Measurements from ENCODE around the gene GREB1. TPM values are rescaled to one million over a fixed set of nuclear protein-coding genes. Genes with fewer than 3 reads are reported as not detected.

Gene GREB1
- total RNA-seq, 2 experiments from 2014 or later = 0.38 to 0.42 TPM

- no peaks in the 10 kb centered on the region for H3K4me1 Mint-ChIP-seq (ENCODE audit: low read depth)
- H3K4me3 Mint-ChIP-seq = no peak overlapping the region
- H3K9me3 Mint-ChIP-seq = no peaks in the 10 kb centered on the region
- no peak for DNase-seq
- intact Hi-C loops (cut with micrococcal nuclease) = no loop called here
- CTCF ChIA-PET = no interaction called here
- H3K27me3 Mint-ChIP-seq (ENCODE audit: low read depth) = peaks cover 12% of the 10 kb centered on the region
- no peak overlapping the region for H3K27ac Mint-ChIP-seq
- no peaks in the 10 kb centered on the region for H3K36me3 Mint-ChIP-seq (ENCODE audit: low read depth)
Measured at GRCh38 chr2:11499081-11499743, 34.6 kb upstream of the GREB1 start.

- H3K9me3 Mint-ChIP-seq = no peaks in the 10 kb centered on the region
- peaks cover 14% of the 10 kb centered on the region for H3K27me3 Mint-ChIP-seq (ENCODE audit: low read depth)
- no peak overlapping the region for H3K27ac Mint-ChIP-seq
- no peak for DNase-seq
- intact Hi-C loops (cut with micrococcal nuclease) = no loop called here
- no peak overlapping the region for H3K4me3 Mint-ChIP-seq
- CTCF ChIA-PET = interaction anchor here (0.7 kb wide), 1 partner anchor 10 kb away, joined by 4 read pairs; no protein-coding TSS in a partner anchor
- H3K36me3 Mint-ChIP-seq (ENCODE audit: low read depth) = no peaks in the 10 kb centered on the region
- H3K4me1 Mint-ChIP-seq (ENCODE audit: low read depth) = no peaks in the 10 kb centered on the region
Measured at GRCh38 chr2:11500702-11501303, 33.0 kb upstream of the GREB1 start.

- Mint-ChIP-seq H3K27me3 (ENCODE audit: low read depth) (peaks cover 12% of the 10 kb centered on the region), H3K9me3 (no peaks in the 10 kb centered on the region), H3K36me3 (ENCODE audit: low read depth) (no peaks in the 10 kb centered on the region), H3K4me1 (ENCODE audit: low read depth) (no peaks in the 10 kb centered on the region), H3K27ac (no peak overlapping the region), H3K4me3 (no peak overlapping the region)
- CTCF ChIA-PET = no interaction called here
- intact Hi-C loops (cut with micrococcal nuclease) = no loop called here
- no peak for DNase-seq
Measured at GRCh38 chr2:11502740-11503292, 31.0 kb upstream of the GREB1 start.

GRCh38 chr2:11503354-11503927 lies 30.4 kb upstream of the GREB1 start:
- H3K36me3 Mint-ChIP-seq (ENCODE audit: low read depth) = no peaks in the 10 kb centered on the region
- H3K4me3 Mint-ChIP-seq = no peak overlapping the region
- H3K9me3 Mint-ChIP-seq = no peaks in the 10 kb centered on the region
- H3K27me3 Mint-ChIP-seq (ENCODE audit: low read depth) = peaks cover 12% of the 10 kb centered on the region
- CTCF ChIA-PET = no interaction called here
- no peak overlapping the region for H3K27ac Mint-ChIP-seq
- DNase-seq = no peak
- no peaks in the 10 kb centered on the region for H3K4me1 Mint-ChIP-seq (ENCODE audit: low read depth)
- intact Hi-C loops (cut with micrococcal nuclease) = no loop called here

- CTCF ChIA-PET = interaction anchor here (1.7 kb wide), 1 partner anchor 76 kb away, joined by 3 read pairs; no protein-coding TSS in a partner anchor
- H3K4me1 Mint-ChIP-seq (ENCODE audit: low read depth) = no peaks in the 10 kb centered on the region
Measured at GRCh38 chr2:11505652-11506610, 27.9 kb upstream of the GREB1 start.

GRCh38 chr2:11506611-11506969 lies 27.3 kb upstream of the GREB1 start:
- Mint-ChIP-seq H3K4me1 (ENCODE audit: low read depth) (no peaks in the 10 kb centered on the region), H3K9me3 (no peaks in the 10 kb centered on the region), H3K27me3 (ENCODE audit: low read depth) (peaks cover 9% of the 10 kb centered on the region), H3K4me3 (no peak overlapping the region), H3K27ac (no peak overlapping the region), H3K36me3 (ENCODE audit: low read depth) (no peaks in the 10 kb centered on the region)
- CTCF ChIA-PET = no interaction called here
- DNase-seq = no peak
- intact Hi-C loops (cut with micrococcal nuclease) = no loop called here

More at GRCh38 chr2:11505652-11506610, 27.9 kb upstream of the GREB1 start:
- H3K9me3 Mint-ChIP-seq = no peaks in the 10 kb centered on the region
- intact Hi-C loops (cut with micrococcal nuclease) = no loop called here
- no peaks in the 10 kb centered on the region for H3K36me3 Mint-ChIP-seq (ENCODE audit: low read depth)
- no peak for DNase-seq
- H3K4me3 Mint-ChIP-seq = no peak overlapping the region
- no peak overlapping the region for H3K27ac Mint-ChIP-seq
- peaks cover 10% of the 10 kb centered on the region for H3K27me3 Mint-ChIP-seq (ENCODE audit: low read depth)

- Mint-ChIP-seq H3K27me3 (ENCODE audit: low read depth) (peaks cover 9% of the 10 kb centered on the region), H3K4me3 (no peak overlapping the region), H3K36me3 (ENCODE audit: low read depth) (no peaks in the 10 kb centered on the region), H3K9me3 (no peaks in the 10 kb centered on the region), H3K27ac (no peak overlapping the region), H3K4me1 (ENCODE audit: low read depth) (no peaks in the 10 kb centered on the region)
- DNase-seq = no peak
- intact Hi-C loops (cut with micrococcal nuclease) = no loop called here
- CTCF ChIA-PET = no interaction called here
Measured at GRCh38 chr2:11507517-11507916, 26.3 kb upstream of the GREB1 start.

GRCh38 chr2:11508279-11508678 lies 25.6 kb upstream of the GREB1 start:
- CTCF ChIA-PET = no interaction called here
- peaks cover 6% of the 10 kb centered on the region for H3K27me3 Mint-ChIP-seq (ENCODE audit: low read depth)
- no peaks in the 10 kb centered on the region for H3K4me1 Mint-ChIP-seq (ENCODE audit: low read depth)

GRCh38 chr2:11509657-11510360 lies 24.0 kb upstream of the GREB1 start:
- no peaks in the 10 kb centered on the region for H3K9me3 Mint-ChIP-seq
- H3K27ac Mint-ChIP-seq = no peak overlapping the region
- H3K36me3 Mint-ChIP-seq (ENCODE audit: low read depth) = no peaks in the 10 kb centered on the region
- no peak for DNase-seq
- CTCF ChIA-PET = interaction anchor here (0.5 kb wide), 1 partner anchor 522 kb away, joined by 3 read pairs; no protein-coding TSS in a partner anchor
- peaks cover 3% of the 10 kb centered on the region for H3K27me3 Mint-ChIP-seq (ENCODE audit: low read depth)
- H3K4me3 Mint-ChIP-seq = no peak overlapping the region
- intact Hi-C loops (cut with micrococcal nuclease) = no loop called here
- no peaks in the 10 kb centered on the region for H3K4me1 Mint-ChIP-seq (ENCODE audit: low read depth)

More at GRCh38 chr2:11508279-11508678, 25.6 kb upstream of the GREB1 start:
- Mint-ChIP-seq H3K36me3 (ENCODE audit: low read depth) (no peaks in the 10 kb centered on the region), H3K9me3 (no peaks in the 10 kb centered on the region), H3K4me3 (no peak overlapping the region), H3K27ac (no peak overlapping the region)
- no peak for DNase-seq
- intact Hi-C loops (cut with micrococcal nuclease) = no loop called here

- H3K9me3 Mint-ChIP-seq = no peaks in the 10 kb centered on the region
- CTCF ChIA-PET = interaction anchor here (0.6 to 1.6 kb wide), 4 partner anchors 13 to 665 kb away, joined by 3 to 7 read pairs (median 3); no protein-coding TSS in a partner anchor
- H3K27me3 Mint-ChIP-seq (ENCODE audit: low read depth) = peaks cover 4% of the 10 kb centered on the region
Measured at GRCh38 chr2:11512431-11512830, 21.4 kb upstream of the GREB1 start.

GRCh38 chr2:11513319-11513718 lies 20.5 kb upstream of the GREB1 start:
- CTCF ChIA-PET = interaction anchor here (0.6 to 1.6 kb wide), 3 partner anchors 12 to 666 kb away, joined by 3 read pairs; no protein-coding TSS in a partner anchor
- Mint-ChIP-seq H3K27ac (no peak overlapping the region), H3K27me3 (ENCODE audit: low read depth) (peaks cover 4% of the 10 kb centered on the region), H3K36me3 (ENCODE audit: low read depth) (no peaks in the 10 kb centered on the region), H3K9me3 (no peaks in the 10 kb centered on the region), H3K4me3 (no peak overlapping the region), H3K4me1 (ENCODE audit: low read depth) (no peaks in the 10 kb centered on the region)
- DNase-seq = no peak
- intact Hi-C loops (cut with micrococcal nuclease) = no loop called here

More at GRCh38 chr2:11512431-11512830, 21.4 kb upstream of the GREB1 start:
- H3K36me3 Mint-ChIP-seq (ENCODE audit: low read depth) = no peaks in the 10 kb centered on the region
- no peak overlapping the region for H3K4me3 Mint-ChIP-seq
- H3K27ac Mint-ChIP-seq = no peak overlapping the region
- DNase-seq = no peak
- intact Hi-C loops (cut with micrococcal nuclease) = no loop called here
- H3K4me1 Mint-ChIP-seq (ENCODE audit: low read depth) = no peaks in the 10 kb centered on the region

Data from activated naive CD4-positive, alpha-beta T cell treated with anti-CD3 and anti-CD28 coated beads for 36 hours (primary cell).